GM19239 (cell line): ENCODE results near the gene TARS3.

Source experiments
- DNase-seq: peaks from one replicate; pipeline ENCODE4 v3.0.0; 2011; ENCODE audit warnings: low spot score; ENCODE audit not compliant: insufficient read length
- FAIRE-seq: peaks from 2 replicates; lab custom pipeline; 2011; peaks lifted over from hg19 to GRCh38; lab: Jason Lieb, UNC

Gene TARS3

DNA sequence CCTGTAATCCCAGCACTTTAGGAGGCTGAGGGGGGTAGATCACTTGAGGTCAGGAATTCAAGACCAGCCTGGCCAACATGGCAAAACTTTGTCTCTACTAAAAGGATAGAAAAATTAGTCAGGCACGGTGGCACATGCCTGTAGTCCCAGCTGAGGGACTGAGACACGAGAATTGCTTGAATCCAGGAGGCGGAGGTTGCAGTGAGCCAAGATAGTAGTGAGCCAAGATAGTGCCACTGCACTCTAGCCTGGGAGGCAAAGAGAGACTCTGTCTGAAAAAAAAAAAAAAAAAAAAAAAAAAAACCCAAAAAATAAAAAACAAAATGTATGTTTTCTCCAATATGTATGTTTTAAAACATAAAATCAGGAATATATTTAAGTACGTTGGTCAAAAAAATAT lies 16.3 kb downstream of the TARS3 start:
- no peak for FAIRE-seq
- no peak for DNase-seq

DNA sequence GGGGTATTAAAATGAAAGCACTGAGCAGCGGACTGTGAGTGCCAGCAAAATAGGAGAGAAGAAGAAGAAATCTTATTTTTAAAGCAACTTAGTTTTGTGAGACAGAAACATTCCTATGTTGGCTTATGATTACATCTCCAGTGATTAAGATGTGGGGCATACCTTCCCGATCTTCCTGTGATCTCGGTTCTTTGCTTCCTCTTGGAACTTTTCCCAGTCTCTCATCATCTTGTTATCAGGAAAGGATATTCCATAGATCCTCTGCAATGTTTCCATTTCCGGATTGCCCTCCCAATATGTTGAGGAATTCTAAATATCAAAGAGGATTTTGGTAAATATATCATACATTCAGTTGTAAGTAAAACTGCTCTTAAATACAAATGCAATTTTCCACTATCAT lies 22.2 kb downstream of the TARS3 start:
- DNase-seq (no peak), FAIRE-seq (no peak)

DNA sequence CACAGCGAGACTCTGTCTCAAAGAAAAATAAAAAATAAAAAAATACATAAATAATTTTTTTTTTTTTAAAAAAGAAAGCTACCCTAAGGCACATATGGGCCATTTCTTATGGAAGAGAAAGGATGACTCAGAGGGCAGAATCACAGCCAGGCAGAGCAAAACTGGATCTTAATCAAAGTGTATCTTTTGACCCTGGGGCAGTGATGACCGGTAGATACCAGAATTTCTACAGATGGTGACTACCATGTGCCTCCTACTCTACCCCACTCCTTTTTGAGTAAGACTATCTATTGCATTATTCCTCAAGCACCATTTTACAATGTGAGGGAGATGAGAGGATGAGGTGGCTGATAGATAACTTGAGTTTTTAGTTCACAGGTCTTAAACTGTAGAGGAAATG lies 26.0 kb downstream of the TARS3 start:
- FAIRE-seq (no peak), DNase-seq (no peak)

DNA sequence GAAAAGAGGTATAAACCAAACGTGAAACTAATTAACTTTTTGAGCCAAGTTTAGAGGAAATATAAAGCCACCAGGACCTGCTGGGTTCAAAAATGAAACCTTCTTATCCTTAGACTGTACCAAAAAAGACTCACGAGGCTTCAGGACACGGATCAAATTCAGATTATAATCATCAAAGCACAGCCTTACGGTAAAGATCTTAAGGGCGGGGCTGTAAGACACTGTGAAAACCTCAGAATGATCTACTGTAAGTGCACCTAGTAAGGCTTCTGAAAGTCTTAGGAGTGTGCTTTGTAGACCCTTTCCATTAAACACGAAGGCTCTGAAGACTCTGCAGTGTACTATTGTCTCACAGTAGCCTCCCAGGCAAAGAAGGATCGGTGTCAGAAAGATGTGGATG lies 26.8 kb downstream of the TARS3 start:
- no peak for FAIRE-seq
- DNase-seq, result no peak

DNA sequence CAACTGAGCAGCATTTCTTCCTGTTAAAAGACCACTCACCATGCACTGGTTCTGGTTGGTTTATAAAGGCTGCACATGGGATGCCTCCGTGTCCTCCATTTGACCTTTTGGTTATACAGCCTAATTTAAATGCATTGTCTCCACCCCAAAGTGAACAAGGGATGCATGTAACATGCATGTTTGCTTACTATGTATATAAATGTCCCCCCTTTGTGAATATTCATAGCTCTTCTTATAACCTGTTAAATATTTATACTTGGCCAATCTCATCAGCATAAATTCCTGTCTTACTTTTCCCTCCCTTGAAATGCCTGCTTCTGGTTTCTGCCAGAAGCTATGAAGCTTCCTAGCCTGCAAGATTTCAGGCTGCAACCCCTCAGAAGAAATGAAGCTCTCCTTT lies 27.4 kb downstream of the TARS3 start:
- FAIRE-seq, result no peak
- DNase-seq, result no peak

DNA sequence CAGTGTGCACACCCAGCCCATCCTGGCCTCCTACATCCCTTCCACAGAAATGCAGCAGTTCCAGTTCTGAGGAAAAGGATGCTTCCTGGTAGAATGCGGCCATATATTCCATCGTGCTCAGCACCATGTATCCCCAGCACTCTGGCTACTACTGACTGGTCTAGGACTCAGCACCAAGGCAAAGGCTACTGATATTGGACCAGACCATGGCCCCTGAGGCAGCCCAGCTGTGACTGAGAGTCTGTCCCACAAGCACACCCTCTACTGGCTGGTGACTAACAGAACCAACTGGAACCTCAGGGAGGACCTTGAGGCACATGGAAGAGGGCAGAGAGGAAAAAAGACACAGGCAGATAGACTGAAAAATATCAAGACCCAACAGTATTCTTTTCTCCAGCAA lies 30.0 kb downstream of the TARS3 start:
- DNase-seq (no peak), FAIRE-seq (no peak)

DNA sequence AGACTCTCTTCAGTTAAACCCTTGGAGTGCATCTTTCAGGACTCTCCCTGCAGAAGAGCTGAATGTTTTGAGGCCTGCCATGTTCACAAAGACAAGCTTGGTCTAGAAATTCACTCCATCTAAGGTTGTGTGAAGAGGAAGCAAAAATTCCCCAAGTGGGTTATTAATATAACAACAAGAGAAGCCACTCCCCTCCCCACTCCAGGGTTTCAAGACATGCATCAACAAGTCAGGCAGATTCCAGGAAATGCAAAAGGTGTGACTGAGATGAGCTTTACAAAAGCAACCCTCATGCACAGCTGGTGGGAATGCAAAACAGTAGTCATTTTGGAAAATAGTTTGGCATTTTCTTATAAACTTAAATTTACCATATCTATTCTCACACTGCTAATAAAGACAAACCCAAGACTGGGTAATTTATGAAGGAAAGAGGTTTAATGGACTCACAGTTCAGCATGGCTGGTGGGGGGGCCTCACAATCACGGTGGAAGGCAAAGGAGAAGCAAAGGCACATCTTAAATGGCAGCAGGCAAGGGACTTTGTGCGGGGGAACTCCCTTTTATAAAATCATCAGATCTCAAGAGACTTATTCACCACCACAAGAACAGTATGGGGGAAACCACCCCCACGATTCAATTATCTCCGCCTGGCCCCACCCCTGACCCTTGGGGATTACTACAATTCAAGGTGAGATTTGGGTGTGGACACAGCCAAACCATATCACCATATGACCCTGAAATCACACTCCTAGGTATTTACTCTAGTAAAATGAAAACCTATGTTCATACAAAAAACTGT lies 31.3 kb downstream of the TARS3 start:
- no peak for DNase-seq
- no peak for FAIRE-seq

DNA sequence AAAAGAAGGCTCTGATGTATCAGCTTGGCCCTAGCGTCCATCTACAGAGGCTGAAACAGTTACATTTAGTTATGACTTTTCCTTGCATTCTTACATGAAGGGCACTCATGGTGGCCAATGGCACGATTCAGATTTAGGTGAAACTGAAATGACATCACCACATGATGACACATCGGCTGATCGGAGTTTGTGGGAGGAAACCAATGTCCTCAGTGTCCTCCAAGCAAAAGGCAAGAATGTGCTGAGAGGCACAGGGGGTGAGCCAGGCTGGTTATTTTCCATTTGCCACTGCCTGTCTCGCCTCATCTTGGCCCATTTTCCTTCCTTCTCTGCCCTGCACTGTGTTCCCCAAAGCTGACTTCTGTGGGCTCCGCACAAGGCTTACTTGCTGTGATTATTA lies 34.4 kb downstream of the TARS3 start:
- no peak for FAIRE-seq
- DNase-seq, result no peak

DNA sequence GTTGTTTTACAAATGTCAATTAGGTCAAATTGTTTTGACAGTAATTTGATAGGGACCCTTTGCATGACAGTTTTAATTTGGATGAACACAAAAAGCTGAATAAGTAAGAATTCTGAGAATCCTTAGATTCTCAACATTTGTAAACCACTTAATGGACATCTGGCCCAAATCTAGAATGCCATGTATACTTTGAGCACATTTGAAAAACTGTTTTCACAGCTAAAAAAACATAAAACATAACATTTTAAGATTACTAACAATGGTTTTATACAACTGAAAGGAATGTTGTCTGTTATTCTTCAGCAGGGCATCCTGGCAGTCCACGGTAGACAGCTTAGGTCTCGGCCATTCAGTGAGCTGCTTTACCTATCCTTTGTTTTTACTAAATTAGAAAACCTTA lies 37.6 kb downstream of the TARS3 start:
- no peak for FAIRE-seq
- no peak for DNase-seq

DNA sequence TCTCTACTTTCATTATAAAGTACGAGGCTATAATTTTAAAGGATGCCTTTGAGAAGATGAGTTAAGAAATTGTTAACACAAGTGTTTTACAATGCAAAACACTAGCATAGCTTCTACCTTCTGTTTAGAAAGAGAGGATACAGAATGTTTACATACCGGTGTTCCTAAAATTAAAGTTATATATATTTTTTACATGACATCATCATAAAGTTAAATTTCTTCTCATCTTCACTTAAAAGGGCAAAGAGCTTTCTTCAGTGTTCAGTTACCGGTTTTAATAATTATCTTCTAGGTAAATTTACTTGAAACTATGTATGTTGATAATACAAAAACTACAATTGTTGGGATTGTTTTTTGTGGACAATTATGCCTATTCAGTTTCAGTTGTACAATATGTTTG lies 39.4 kb downstream of the TARS3 start:
- no peak for FAIRE-seq
- no peak for DNase-seq

DNA sequence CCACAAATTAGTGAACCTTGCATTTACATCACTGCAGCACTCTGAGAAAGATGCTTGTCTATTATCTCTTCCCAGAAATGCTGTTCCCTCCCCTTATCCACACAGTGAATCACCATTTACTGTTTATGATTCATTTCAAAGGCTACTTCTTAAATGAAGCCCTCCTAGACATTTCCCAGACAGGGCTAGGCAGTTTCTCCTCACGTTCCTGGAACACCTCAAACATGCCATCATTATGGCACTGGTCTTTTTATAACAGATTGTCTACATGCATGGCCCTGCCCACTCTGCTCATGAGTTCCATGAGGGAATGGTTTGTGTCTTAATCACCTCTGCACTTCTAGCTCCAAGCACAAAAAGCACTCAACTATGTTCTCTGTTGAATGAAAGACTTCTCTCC lies 39.9 kb downstream of the TARS3 start:
- FAIRE-seq (no peak), DNase-seq (no peak)

DNA sequence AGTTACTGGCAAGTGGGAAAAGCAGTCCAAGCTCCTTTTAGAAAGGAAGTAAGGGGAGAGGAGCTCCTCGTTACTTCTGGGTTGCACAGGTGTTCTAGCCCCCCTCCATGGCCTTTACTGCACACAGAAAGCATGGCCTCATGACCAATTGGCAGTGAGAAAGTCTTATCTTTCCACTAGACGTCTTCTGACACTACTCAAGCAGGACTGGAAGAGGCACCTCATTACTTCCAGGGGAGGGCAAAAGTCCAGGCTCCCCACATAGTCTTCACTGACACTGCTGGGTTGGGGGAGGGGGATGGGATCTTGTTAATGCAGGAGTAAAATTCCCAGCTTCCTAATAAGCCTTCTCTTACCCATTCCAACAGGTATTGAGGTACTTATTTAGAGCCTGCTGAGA lies 44.5 kb downstream of the TARS3 start:
- DNase-seq (no peak), FAIRE-seq (no peak)

DNA sequence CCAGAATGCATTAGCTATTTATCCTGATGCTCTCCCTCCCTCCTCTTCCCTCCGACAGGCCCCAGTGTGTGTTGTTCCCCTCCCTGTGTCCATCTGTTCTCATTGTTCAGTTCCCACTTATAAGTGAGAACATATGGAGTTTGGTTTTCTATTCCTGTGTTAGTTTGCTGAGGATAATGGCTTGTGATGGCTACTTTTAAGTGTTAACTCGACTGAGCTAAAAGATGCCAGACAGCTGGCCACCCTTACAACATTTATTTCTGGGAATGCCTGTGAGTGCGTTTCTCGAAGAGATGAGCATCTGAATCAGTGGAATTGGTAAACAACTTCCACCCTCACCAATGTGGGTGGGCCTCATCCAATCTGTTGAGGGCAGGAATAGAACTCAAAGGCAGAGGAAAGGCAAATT lies 47.3 kb downstream of the TARS3 start:
- FAIRE-seq (no peak), DNase-seq (no peak)

DNA sequence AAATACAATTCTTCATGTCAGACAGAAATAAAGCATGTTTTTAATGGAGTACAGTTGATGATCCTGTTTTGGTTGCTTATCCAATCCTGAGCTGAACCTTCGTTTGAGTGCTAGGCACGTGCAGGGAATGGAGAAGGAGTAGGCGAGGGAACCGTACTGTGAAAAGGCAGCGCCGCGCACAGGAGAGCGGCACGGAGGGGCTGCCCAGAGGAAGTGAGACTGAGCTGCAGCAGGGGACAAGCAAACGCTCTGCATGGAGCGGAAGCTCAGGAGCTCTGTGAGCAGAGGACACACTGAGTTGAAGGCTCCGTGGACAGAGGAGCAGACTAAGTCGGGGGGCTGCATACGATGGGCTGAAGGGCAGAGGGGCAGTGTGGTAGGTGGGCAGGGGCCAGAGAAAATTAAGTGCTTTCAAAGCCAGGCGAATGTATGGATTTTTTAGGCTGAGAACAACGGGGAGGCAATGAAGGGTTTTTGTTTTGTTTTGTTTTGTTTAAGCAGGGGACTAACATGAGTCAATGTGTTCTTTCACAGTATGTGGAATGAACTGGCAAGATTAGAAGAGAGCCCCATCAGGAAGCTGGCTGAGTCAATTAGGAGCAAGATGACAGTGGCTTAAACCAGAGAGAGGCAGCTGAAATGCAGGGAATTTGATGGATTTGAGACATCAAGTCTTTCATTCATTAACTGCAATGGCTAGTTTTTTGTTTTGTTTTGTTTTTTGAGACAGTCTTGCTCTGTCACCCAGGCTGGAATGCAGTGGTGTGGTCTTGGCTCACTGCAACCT lies 48.3 kb downstream of the TARS3 start:
- DNase-seq (no peak), FAIRE-seq (no peak)

DNA sequence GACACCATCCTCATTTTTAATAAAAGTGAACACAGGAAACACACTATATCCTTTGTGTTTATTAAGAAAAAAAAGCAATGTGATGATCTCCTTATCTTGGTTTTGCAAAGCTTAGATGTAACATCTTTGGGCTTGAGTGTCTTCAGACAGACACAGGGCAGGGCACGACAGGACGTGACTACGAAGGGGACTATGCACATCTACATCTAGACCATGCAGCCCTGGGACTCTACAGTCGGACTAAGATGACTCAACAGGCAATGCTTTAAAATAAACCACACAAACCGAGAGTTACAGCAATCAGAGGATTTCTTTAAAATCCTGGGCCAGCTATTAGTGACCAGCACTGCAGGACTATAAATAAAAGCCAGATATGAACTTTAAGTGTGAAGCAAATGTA lies 49.3 kb downstream of the TARS3 start:
- FAIRE-seq (no peak), DNase-seq (no peak)

DNA sequence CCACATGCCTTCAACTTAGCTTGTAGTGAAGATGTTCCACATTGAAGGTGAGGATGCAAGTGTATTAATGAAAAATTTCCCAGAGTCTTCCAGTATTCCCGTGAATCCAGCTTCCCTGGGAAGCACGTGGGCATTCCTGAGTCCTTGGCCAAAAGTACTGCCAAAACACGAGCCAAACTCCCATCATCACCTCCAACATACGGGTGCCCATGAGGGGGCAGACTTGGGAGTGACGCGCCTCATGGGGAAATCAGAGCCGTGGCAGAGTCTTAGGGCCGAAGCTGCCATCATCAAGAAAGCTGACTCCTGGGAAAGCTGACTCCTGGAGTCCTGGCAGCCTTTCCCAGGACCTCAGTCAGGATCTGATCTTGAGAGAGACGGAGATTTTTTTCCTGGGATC lies 52.0 kb downstream of the TARS3 start:
- DNase-seq (no peak), FAIRE-seq (no peak)

DNA sequence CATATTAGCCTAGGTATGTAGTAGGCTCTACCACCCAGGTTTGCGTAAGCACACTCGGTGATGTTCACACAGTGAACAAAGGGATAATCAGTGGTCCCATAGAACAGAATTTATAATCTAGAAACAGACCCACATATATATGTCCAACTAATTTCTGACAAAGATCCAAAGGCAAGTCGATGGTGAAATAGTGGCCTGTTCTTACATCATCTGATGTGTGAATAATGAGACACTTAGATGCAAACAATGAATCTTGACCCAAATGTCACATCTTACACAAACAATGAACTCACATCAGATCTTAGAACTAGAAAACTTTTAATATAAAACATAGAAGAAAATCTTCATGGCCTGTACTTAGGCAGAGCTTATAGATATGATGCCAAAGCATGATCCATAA lies 54.5 kb downstream of the TARS3 start:
- FAIRE-seq, result no peak

DNA sequence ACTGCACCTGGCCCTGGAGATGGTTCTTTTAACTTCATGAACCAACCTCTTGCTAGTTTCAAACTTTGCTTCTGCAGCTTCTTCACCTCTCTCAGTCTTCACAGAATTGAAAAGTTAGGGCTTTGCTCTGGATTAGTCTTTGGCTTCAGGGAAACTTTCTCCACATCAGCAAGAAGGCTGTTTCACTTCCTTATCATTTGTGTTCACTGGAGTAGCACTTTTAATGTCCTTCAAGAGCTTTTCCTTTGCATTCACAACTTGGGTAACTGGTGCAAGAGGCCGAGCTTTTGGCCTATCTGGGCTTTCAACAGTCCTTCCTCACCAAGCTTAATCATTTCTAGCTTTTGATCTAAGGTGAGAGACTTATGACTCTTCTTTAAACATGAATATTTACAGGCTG lies 56.4 kb downstream of the TARS3 start:
- DNase-seq (no peak), FAIRE-seq (peak; percentile 47)

More for the DNA sequence above, 54.5 kb downstream of the TARS3 start:
- DNase-seq, result no peak

DNA sequence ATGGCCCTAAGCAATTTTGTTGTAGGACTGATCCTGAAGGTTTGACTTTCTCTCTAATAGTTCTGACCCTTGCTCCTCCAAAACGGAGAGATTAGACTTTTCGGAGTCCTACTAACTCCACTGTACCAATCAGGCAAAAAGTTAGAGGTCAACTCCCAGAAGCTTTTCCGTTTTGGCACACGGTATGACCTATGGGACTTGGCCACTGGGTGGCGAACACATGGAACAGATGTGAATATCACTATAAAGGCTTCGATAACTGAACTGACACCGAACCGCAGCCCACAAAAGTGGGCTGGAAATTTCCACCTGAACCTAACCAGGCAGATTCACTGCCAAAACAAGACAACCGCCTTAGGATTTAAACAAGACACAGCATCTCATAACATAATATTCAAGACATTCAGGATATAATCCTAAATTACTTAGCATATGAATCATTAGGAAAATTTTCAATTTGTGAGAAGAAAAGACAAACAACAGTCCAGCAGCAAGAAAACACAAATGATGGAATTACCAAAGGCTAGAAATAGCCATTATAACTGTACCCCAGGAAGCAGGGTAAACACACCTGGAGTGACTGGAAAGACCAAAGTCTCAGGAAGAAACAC lies 59.9 kb downstream of the TARS3 start:
- no peak for FAIRE-seq
- DNase-seq, result no peak

DNA sequence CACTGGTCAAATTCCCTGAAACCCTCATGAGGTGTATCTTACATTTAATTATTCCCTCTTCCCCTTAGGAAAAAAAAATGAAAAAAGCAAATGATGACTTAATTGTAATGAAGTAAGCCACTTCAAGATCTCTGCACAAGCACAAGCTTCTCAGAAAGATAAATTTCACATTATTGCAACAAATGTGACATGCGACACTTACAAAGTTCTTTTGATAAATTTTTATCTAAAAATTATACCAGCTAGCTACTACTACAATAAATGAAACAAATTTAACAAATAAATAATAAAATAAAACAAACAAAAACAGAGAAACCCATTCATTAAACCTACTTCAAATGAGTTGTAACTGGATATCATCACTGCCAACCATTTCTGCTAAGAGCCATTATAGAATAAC lies 62.1 kb downstream of the TARS3 start:
- FAIRE-seq, result no peak
- no peak for DNase-seq

DNA sequence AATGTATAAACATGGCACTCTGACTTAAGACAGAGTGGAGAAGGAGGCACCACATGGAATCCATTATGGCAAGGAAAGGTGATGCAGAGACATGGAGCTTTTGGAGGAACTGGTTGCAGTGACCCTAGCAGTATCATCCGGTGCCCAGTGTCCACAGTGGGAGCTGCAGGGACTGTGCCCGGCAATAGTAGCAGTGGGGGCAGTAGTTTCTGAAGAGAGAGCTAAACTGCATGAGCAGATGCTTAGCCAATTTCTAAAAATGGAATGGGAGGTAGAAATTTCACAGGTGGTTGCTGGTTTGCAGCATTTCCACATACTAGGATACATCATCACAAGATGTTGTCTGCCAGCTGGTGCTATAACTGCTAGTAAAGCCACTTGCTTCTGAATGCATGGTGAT lies 64.3 kb downstream of the TARS3 start:
- FAIRE-seq (no peak), DNase-seq (no peak)
